NT2/D1 (cell line): ENCODE data around the gene ADNP.

ENCODE experiments used
- SUZ12 ChIP-seq: IDR thresholded peaks from 2 replicates; pipeline ENCODE4 v1.6.1; 2011; ENCODE audit not compliant: insufficient read length, insufficient read depth; ENCODE audit errors: extremely low read depth
- ZNF274 ChIP-seq: IDR thresholded peaks from 2 replicates; pipeline ENCODE4 v1.6.1; 2011; ENCODE audit warnings: mild to moderate bottlenecking, low read depth, low read length

DNA sequence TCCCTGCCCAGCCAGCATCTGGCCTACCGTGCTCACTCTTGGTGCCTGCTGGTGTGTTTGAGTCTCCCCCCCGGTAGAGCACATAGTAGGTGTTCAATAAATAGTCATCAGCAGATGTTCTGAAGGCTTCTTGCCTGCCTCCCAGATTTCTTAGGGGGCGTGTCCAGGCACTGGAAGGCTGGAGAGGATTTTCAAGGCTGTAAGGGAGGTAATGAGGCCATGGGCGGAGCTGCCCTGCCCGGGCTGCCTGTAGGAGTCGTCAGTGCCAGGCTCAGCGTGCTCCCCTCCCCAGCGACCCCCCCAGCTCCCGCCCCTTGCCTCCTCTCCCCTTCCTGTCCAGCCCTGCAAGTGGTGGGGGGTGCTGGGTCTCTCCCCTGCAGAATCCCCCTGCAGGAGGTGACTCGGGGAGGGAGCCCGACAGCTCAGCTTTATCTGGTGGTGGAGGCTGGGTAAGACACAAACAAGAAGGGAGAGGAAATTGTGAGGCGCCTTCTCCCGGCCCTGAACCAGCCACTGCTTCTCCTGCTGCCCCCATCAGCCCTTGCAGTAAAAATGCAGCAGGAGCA is 80.4 kb downstream of the ADNP start:
- no peak for TF ChIP-seq SUZ12
- TF ChIP-seq ZNF274 = no peak
